Mesenteric fat pad (tissue), 1 donor: ENCODE measurements around the gene PRDM16. TPM values are rescaled to one million over a fixed set of nuclear protein-coding genes. Genes with fewer than 3 reads are reported as not detected.

Experiments used
- DNase-seq: peaks from one replicate; pipeline ENCODE4 v3.0.0-alpha.2; 2020; ENCODE audit warnings: low spot score
- total RNA-seq: library from RNA; stranded (reverse); fragmentation: NEBNext Ultra II Directional; extraction: Animal tissue kit (Norgen Biotek cat#: 25700); gene quantifications from one replicate; pipeline ENCODE4 v1.2.1, GENCODE V29; 2021
- donor health status: DM: yes; HTN: yes; CAD: no.

PRDM16 gene
- total RNA-seq, 1 donor from 2014 or later: 3.9 TPM

DNA sequence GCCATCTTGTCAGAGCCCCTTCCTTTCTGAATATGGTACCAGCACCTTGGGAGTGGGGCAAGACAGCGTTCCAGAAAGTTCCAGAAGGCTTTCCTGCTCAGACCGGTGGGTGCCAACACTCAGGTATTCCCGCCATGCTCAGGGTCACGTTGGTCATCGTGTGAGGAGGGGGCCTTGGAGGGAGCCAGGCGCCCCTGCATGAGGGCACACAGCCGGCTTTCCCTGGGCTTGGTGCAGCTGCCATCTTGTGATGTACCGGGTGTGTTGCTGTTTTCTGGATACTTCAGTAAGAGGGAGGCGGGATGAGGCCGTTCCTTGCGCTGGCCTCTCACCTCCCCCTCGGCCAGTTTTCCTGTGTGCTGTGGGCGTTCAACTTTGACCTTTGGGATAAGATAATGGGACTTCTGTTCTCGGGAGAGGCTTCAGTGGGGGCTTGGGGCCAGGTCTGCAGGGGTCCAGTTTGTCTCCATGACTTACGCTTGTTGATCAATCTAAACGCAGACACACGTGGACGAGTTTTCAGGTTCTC is 69.7 kb downstream of the PRDM16 start:
- DNase-seq: no peak

DNA sequence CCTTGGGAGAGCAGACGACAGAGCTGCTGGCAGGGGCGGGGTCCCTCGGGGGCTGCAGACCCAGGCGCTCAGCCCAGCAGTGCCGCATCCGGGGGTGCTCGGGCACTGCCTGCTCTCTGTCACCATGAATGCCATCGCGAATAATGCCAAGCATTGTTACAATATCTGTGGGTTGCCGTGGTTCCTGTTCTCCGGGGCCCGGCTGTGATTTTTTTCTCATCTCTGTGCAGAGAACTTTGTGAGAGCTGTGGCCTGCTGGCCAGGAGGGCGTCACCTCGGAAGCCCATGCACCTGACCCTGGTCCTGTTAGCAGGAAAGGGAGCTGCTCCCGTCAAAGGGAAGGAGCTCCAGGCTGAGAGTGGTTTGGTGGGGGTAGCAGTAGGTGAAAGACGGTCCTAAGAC is 70.4 kb downstream of the PRDM16 start:
- DNase-seq: no peak

DNA sequence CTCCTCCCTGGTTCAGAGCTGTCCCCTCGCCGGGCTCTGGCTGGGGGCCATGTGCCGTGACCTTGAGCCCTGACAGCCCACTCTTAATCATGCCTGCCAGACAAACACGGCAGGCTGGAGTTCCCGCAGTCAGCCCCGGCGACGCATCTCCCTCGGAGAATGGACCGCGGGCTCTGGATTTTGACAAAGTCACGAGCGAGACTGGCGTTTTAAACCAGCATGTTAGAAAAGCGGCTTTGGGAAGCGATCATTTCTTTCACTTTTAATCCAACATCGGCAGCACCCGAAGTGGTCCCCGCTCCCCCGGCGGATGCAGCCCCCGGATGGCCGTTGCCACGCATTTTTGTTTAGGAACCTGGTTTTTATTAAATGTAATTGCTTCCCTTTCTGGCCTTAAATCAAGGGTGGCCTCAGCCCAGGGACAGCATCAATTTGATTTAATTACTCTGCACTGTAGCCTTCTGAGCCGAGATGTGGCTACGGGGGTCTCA is 70.9 kb downstream of the PRDM16 start:
- DNase-seq: no peak

DNA sequence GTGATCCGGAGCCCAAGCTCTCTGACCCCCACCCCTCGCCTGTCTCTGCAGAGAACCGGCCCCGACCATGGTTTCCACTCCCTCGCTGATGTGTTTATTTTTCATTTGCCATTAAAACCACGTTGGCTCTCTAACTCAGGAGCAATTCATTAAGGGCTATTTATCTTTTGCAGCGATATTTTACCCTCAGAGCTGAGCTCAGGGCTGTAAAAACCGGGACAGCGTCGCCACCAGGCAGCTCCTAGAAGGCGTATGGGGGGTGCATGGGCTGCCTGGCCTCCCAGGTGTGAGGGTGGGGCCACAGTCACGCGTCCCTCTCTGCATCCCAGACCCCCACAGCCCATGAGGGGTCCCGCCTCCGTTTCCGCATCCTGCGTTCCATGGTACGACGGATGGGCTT is 71.4 kb downstream of the PRDM16 start:
- DNase-seq: no peak

- no peak for DNase-seq
These were observed 72.1 kb downstream of the PRDM16 start for GRCh38 chr1:3141129-3141528.

DNA sequence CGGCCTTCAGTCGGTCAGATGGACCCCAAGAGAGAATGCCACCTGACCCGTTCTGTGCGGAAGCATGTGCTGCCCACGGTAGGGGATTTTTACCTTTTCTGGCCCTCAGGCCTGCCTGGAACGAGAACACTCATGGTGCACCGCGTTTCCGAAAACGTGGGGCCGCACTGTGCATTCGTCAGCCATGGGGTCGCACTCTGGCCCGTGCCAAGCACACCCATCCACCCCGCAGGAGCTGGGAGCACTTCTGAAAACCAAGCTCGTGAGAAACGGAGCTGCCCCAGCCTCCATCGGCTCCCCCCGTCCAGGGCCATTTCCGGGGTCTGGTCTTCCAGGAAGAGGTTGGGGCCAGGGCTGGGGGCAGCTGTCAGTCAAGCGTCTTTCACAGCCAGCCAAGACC is 72.8 kb downstream of the PRDM16 start:
- DNase-seq: no peak

- DNase-seq: no peak
These were observed 73.2 kb downstream of the PRDM16 start for GRCh38 chr1:3142236-3142635.

- no peak for DNase-seq
These were observed 73.7 kb downstream of the PRDM16 start for GRCh38 chr1:3142751-3143150.

GRCh38 chr1:3145532-3146325 is 76.7 kb downstream of the PRDM16 start:
- DNase-seq: no peak

- no peak for DNase-seq
These were observed 77.5 kb downstream of the PRDM16 start for GRCh38 chr1:3146458-3146857.

DNA sequence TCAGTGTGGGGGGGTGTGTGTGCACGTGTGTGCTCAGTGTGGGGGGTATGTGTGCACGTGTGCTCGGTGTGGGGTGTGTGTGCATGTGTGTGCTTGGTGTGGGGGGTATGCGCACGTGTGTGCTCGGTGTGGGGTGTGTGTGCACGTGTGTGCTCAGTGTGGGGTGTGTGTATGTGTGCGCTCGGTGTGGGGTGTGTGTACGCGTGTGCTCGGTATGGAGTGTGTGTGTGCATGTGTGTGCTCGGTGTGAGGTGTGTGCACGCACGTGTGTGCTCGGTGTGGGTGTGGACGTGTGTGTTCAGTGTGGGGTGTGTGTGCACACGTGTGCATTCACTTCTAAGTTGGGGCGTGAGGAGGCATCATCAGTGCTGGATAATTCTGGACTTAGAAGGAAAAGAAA is 77.9 kb downstream of the PRDM16 start:
- DNase-seq: no peak

DNA sequence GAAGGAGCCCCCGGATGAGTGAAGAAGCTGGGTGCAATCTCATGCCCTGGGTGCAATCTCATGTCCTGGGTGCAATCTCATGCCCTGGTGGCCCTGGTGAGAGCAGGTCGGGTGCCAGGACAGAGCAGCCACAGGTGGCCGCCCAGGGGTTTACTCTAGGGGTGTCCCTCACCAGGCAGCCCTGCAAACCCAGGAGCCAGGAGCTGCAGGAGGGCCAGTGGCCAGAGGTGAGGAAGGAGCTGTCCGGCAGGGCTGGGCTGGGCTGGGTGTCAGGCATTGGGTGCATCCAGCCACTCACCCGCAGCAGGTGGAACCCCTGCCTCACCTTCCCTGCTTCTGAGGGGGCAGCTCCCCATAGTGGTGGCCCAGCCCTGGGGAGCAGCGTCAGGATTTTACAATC is 79.2 kb downstream of the PRDM16 start:
- no peak for DNase-seq

GRCh38 chr1:3149277-3149676 is 80.3 kb downstream of the PRDM16 start:
- no peak for DNase-seq

GRCh38 chr1:3151456-3151855 is 82.5 kb downstream of the PRDM16 start:
- DNase-seq: no peak

GRCh38 chr1:3152143-3152542 is 83.1 kb downstream of the PRDM16 start:
- DNase-seq: no peak

GRCh38 chr1:3153197-3153596 is 84.2 kb downstream of the PRDM16 start:
- no peak for DNase-seq

DNA sequence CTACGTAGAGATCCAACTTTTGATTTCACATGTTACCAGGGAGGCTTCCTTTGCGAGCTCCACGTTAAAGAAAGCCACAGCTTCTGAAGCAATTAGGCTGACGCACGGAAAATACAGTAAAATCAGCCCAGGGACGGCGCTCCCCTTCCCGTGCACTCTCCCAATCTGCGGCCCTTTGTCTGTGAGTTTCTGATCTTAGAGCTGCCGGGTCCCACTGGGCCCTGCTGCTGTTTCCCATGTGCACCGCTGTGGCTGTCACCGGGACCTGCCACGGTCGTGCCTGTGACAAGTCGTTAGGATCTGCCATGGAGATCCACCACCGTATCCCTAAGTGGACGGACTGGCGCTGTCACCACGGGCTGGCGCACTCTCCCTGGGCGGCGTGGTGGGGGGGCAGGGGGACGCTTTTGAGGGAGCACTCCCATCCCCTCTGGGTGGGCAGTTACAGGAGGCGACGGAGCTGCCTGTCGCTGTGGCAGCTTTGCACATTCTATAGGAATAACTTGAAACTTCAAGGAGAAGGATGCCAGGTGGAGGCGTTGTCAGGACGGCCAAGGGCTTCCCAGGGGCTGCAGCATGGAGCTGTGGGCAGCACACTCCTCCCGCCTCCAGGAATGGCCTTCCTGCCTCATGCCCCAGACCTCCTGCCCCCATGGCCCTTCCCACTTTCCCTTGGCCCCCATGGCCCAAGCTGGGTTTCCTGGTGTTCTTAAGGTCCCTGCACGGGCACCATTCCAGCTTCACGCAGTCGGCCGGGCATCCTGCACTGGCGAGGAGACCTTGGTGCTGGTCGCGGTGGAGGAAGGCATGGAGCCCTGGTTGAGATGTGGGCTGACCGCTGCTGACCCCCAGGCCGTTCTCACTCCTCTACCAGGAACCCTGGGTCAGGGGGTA is 85.1 kb downstream of the PRDM16 start:
- no peak for DNase-seq

DNA sequence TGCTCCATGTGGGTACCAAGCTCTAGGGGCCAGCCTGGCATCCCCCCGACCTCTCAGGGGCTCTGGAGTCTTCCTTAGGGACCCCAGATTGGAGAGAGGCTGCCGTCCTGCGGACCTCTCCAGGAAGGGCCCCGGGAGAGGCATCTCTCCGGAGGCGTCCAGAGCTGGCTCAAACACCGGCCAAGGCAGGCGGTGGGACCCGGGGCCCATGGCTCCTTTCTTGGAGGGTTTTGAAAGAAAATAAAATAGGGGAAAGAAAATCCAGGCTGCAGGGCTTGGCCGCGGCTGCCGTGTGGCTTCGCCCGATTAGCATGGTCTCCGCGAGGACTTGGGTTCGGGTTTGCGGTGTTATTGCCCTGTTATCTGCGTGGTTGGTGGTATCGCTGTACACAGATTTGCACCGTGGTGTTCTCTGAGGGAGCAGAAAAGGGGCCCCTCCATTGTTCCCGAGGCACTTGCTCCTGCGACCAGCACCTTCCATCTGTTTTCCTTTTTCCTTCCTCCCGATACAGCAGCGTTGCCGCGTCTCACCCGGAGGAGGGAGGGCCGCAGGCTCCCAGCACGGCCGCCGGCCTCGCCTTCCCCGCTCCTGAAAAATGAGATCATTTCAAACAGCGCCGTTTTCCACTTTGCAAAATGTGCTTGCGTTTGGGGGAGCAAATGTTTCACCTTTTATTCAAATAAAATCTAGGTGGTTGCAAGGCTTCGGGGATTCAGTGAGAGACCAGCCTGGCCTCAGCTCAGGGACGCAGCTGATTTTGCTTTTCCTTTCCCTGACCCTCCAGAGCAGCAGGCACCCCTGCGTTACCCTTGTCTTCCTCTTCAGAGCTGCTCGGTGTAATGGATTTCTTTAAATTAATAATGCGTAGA is 86.3 kb downstream of the PRDM16 start:
- DNase-seq: no peak

- no peak for DNase-seq
These were observed 86.9 kb downstream of the PRDM16 start for GRCh38 chr1:3155926-3156220.

GRCh38 chr1:3156936-3157335 is 87.9 kb downstream of the PRDM16 start:
- DNase-seq: no peak

- DNase-seq: no peak
These were observed 89.3 kb downstream of the PRDM16 start for GRCh38 chr1:3158347-3158746.
